K562 (cell line): ENCODE data around the gene MPHOSPH9. TPM values are rescaled to one million over a fixed set of nuclear protein-coding genes. Genes with fewer than 3 reads are reported as not detected.

Experiments used
- ATAC-seq: fragments of 200-7000 bp; cut with Tn5 transposase; 3 replicates; pipeline ENCODE4 v1.9.1; 2020; ENCODE audit warnings: moderate library complexity
- BruUV-seq: library from RNA; stranded (reverse); fragments of 400-500 nt; replicated peaks from 2 replicates; lab custom pipeline; 2021; lab: Mats Ljungman, UMichigan
- CTCF ChIA-PET: fragments of 300-600 bp; formaldehyde crosslinking; extraction: SDS; loops from one replicate; lab custom pipeline; 2021; ENCODE audit warnings: low intra/inter-chr PET ratio; lab: Yijun Ruan, JAX
- POLR2A ChIA-PET: fragments of 300-600, 350-650 bp; sonication (Branson Sonifier 250); formaldehyde crosslinking; extraction: SDS; loops from one replicate; lab custom pipeline; 2021; ENCODE audit warnings: antibody characterized with exemption, inconsistent platforms; lab: Yijun Ruan, JAX
- DNase-seq, 4 experiments: peaks; one replicate each; pipeline versions ENCODE4 v3.0.0 to v3.0.0-alpha.2; 2011 to 2018; ENCODE audit warnings: low spot score in 3 of 4, mixed read lengths in 3 of 4; ENCODE audit errors: extremely low read depth in 1 of 4
- FAIRE-seq: peaks from 2 replicates; lab custom pipeline; 2011; peaks lifted over from hg19 to GRCh38; lab: Jason Lieb, UNC
- H2AFZ ChIP-seq: 2 replicates; pipeline ENCODE4 v1.6.0; 2011; ENCODE audit warnings: low read depth, low read length, control low read depth, inconsistent platforms
- H3K27ac ChIP-seq: fragments of 200-600 bp; 3 replicates; pipeline ENCODE4 v1.8.0; 2011; ENCODE audit warnings: low read depth, mild to moderate bottlenecking, control low read depth, inconsistent platforms, low read length, moderate library complexity, mixed read lengths; ENCODE audit errors: extremely low read depth
- H3K27me3 ChIP-seq, 2 experiments: fragments of 300-600 bp in 1 of 2; 2 replicates in 1 of 2; 3 replicates in 1 of 2; pipeline versions ENCODE4 v1.6.0 to v1.8.0; 2011; ENCODE audit warnings: inconsistent platforms in 2 of 2, low read length in 2 of 2, mild to moderate bottlenecking in 1 of 2, mixed read lengths in 1 of 2, moderate library complexity in 1 of 2; ENCODE audit not compliant: control insufficient read depth in 2 of 2, insufficient read depth in 2 of 2
- H3K36me3 ChIP-seq: fragments of 300-600 bp; 3 replicates; pipeline ENCODE4 v1.8.0; 2011; ENCODE audit warnings: mild to moderate bottlenecking, low read length, inconsistent platforms; ENCODE audit not compliant: control insufficient read depth, insufficient read depth
- H3K4me1 ChIP-seq, 2 experiments: fragments of 200-600 bp in 1 of 2; replicated peaks in 1 of 2; 2 replicates in 1 of 2; 3 replicates in 1 of 2; pipeline versions ENCODE4 v1.5.1 to v1.8.0; 2011; ENCODE audit warnings: inconsistent platforms in 2 of 2, low read length in 2 of 2, mild to moderate bottlenecking in 1 of 2, mixed read lengths in 1 of 2, moderate library complexity in 1 of 2; ENCODE audit not compliant: control insufficient read depth in 2 of 2, insufficient read depth in 2 of 2
- H3K4me2 ChIP-seq: 2 replicates; pipeline ENCODE4 v1.6.1; 2011; ENCODE audit warnings: low read length, control low read depth, inconsistent platforms, mixed read lengths; ENCODE audit not compliant: insufficient read depth
- H3K4me3 ChIP-seq: fragments of 200-600 bp; sonication (generic), shearing (Covaris generic); 2 replicates; pipeline ENCODE4 v1.5.1; 2016; ENCODE audit warnings: control low read depth, inconsistent platforms
- H3K79me2 ChIP-seq: fragments of 200-600 bp; 3 replicates; pipeline ENCODE4 v1.8.0; 2011; ENCODE audit warnings: low read length, inconsistent platforms; ENCODE audit not compliant: control insufficient read depth, insufficient read depth
- H3K9ac ChIP-seq, 2 experiments: 2 replicates each; pipeline versions ENCODE4 v1.6.0 to v1.6.1; 2011; ENCODE audit warnings: low read depth in 2 of 2, low read length in 2 of 2, control low read depth in 1 of 2, inconsistent platforms in 1 of 2, mild to moderate bottlenecking in 1 of 2, mixed read lengths in 1 of 2; ENCODE audit not compliant: insufficient read depth in 1 of 2
- H3K9me1 ChIP-seq: one replicate; pipeline ENCODE4 v1.6.0; 2011; ENCODE audit warnings: inconsistent platforms, mild to moderate bottlenecking, low read length, moderate library complexity; ENCODE audit not compliant: control insufficient read depth, insufficient read depth
- H3K9me3 ChIP-seq: replicated peaks from 2 replicates; pipeline ENCODE4 v1.5.1; 2011; ENCODE audit warnings: low read depth, low read length, inconsistent platforms; ENCODE audit not compliant: control insufficient read depth, insufficient read depth
- H4K20me1 ChIP-seq: replicated peaks from 2 replicates; pipeline ENCODE4 v1.6.1; 2011; ENCODE audit warnings: low read length, inconsistent platforms, mixed read lengths; ENCODE audit not compliant: control insufficient read depth, insufficient read depth
- CBFA2T2 ChIP-seq: fragments of 450-650 bp; conservative IDR thresholded peaks from 2 replicates; pipeline ENCODE4 v1.6.1; 2017; ENCODE audit warnings: mild to moderate bottlenecking
- ELF1 ChIP-seq: fragments of 200-800 bp; sonication (Bioruptor generic); IDR thresholded peaks from 2 replicates; pipeline ENCODE4 v1.6.1; 2016; ENCODE audit warnings: missing genetic modification characterization, missing compliant biosample characterization
- MECOM ChIP-seq: fragments of 250-450 bp; sonication (Bioruptor Pico); IDR thresholded peaks from 2 replicates; pipeline ENCODE4 v1.8.0; 2022; ENCODE audit warnings: inconsistent platforms
- MITF ChIP-seq: IDR thresholded peaks from 2 replicates; pipeline ENCODE4 v1.6.1; 2014; ENCODE audit warnings: antibody characterized with exemption
- NFIC ChIP-seq: fragments of 450-650 bp; IDR thresholded peaks from 2 replicates; pipeline ENCODE4 v1.6.1; 2017; ENCODE audit warnings: mild to moderate bottlenecking, inconsistent platforms
- NR4A1 ChIP-seq, 2 experiments: fragments of 250-450 bp in 1 of 2; fragments of 450-650 bp in 1 of 2; sonication (Bioruptor Pico) in 1 of 2; IDR thresholded peaks; 2 replicates each; pipeline versions ENCODE4 v1.4.0 to v1.6.1; 2016 to 2020; ENCODE audit warnings: mild to moderate bottlenecking in 2 of 2, missing compliant biosample characterization in 1 of 2, missing genetic modification characterization in 1 of 2, moderate library complexity in 1 of 2
- SIX5 ChIP-seq, 2 experiments: IDR thresholded peaks; 2 replicates each; pipeline ENCODE4 v1.6.1; 2011; ENCODE audit warnings: low read length in 2 of 2, borderline replicate concordance in 1 of 2, low read depth in 1 of 2, mild to moderate bottlenecking in 1 of 2, moderate library complexity in 1 of 2; ENCODE audit not compliant: insufficient read depth in 1 of 2
- TAF9B ChIP-seq: fragments of 450-650 bp; IDR thresholded peaks from 2 replicates; pipeline ENCODE4 v1.6.1; 2018; ENCODE audit warnings: mild to moderate bottlenecking; ENCODE audit not compliant: partially characterized antibody
- TFAP4 ChIP-seq: sonication (generic); formaldehyde crosslinking; IDR thresholded peaks from 2 replicates; pipeline ENCODE4 v1.8.0; 2022; ENCODE audit warnings: missing genetic modification reagents, mild to moderate bottlenecking, moderate library complexity, borderline replicate concordance
- THRA ChIP-seq: fragments of 450-650 bp; IDR thresholded peaks from 2 replicates; pipeline ENCODE4 v1.6.1; 2017; ENCODE audit warnings: mild to moderate bottlenecking, moderate library complexity
- TRIM24 ChIP-seq, 2 experiments: fragments of 450-650 bp; IDR thresholded peaks; 2 replicates each; pipeline ENCODE4 v1.6.1; 2016
- ZBTB33 ChIP-seq: sonication (generic); formaldehyde crosslinking; IDR thresholded peaks from 2 replicates; pipeline ENCODE4 v1.8.1; 2023; ENCODE audit warnings: mild to moderate bottlenecking, missing genetic modification reagents
- ZFX ChIP-seq: sonication (generic); formaldehyde crosslinking; IDR thresholded peaks from 2 replicates; pipeline ENCODE4 v1.8.0; 2022; ENCODE audit warnings: mild to moderate bottlenecking, missing genetic modification reagents, moderate library complexity
- ZNF23 ChIP-seq: fragments of 250-450 bp; sonication (Bioruptor Pico); IDR thresholded peaks from 2 replicates; pipeline ENCODE4 v1.4.0; 2020; ENCODE audit warnings: mild to moderate bottlenecking
- ZNF639 ChIP-seq, 2 experiments: fragments of 200-800 bp in 1 of 2; sonication (Bioruptor generic) in 1 of 2; sonication (generic) in 1 of 2; formaldehyde crosslinking in 1 of 2; IDR thresholded peaks in 1 of 2; conservative IDR thresholded peaks in 1 of 2; 2 replicates each; pipeline versions ENCODE4 v1.5.0 to v1.6.1; 2016 to 2020; ENCODE audit warnings: missing compliant biosample characterization in 1 of 2, missing genetic modification characterization in 1 of 2, missing genetic modification reagents in 1 of 2
- WGBS: fragments of 100-300 bp; shearing (Covaris generic); methylation state at CpG from one replicate; pipeline ENCODE4 v1.1.6; 2016; ENCODE audit warnings: low coverage, mixed read lengths; ENCODE audit not compliant: insufficient coverage; ENCODE audit errors: missing lambda C conversion rate; 5-methylcytosine and 5-hydroxymethylcytosine counted together
- in situ Hi-C: fragments of 300-500 bp; cut with MboI; formaldehyde crosslinking; loops from 4 replicates; pipeline ENCODE4 v1.15.0; 2018; ENCODE audit warnings: inconsistent platforms, mixed read lengths
- intact Hi-C: fragments of 100-400 bp; cut with micrococcal nuclease; formaldehyde crosslinking; loops from 2 replicates; pipeline ENCODE4 v1.14.2; 2022
- polyA plus RNA-seq, 8 experiments: library from polyadenylated mRNA; depleted of rRNA in 4 of 8; stranded (reverse) in 5 of 8; unstranded in 3 of 8; fragments of >200 nt; fragmentation: Nextera tagmentation in 2 of 8; fragmentation: Illumina TruSeq in 1 of 8; extraction: Ambion mirVana in 2 of 8; extraction: Trizol in 1 of 8; gene quantifications; 2 replicates each; pipeline versions ENCODE4 v1.2.1 to v1.2.3, GENCODE V29; 2011 to 2014; ENCODE audit warnings: inconsistent platforms in 1 of 8, missing spikeins in 1 of 8
- total RNA-seq, 7 experiments: library from RNA; depleted of rRNA in 6 of 7; stranded (reverse); fragments of >200 nt in 6 of 7; fragmentation: Illumina TruSeq in 2 of 7; extraction: Trizol in 2 of 7; gene quantifications; 2 replicates each; pipeline versions ENCODE4 v1.2.1 to v1.2.3, GENCODE V29; 2011 to 2021; ENCODE audit warnings: low replicate concordance in 1 of 7

Gene MPHOSPH9
- total and polyA plus RNA-seq, 9 of the 15 experiments (the other 6 are each of a cell fraction or from before 2014, with no cell fraction given) = 14.2 to 103 (median 54.5) TPM

- Histone ChIP-seq H3K4me1 (peaks cover 11 to 17% of the 10 kb centered on the region in 2 experiments), H3K36me3 (peaks cover 9% of the 10 kb centered on the region; the same call in 2 of the 3 replicates)
- no peak for FAIRE-seq
These were observed 128.1 kb downstream of the MPHOSPH9 start for GRCh38 chr12:123104809-123105208.

More at GRCh38 chr12:123104809-123105208, 128.1 kb downstream of the MPHOSPH9 start:
- Histone ChIP-seq H2AFZ (no peak overlapping the region), H3K4me3 (no peak overlapping the region), H3K27me3 (no peaks in the 10 kb centered on the region; a peak in 1 of 5 replicates), H3K9ac (peak overlapping the region in 1 of 2 experiments; percentile 29; a peak in 1 of 4 replicates), H4K20me1 (no peaks in the 10 kb centered on the region), H3K27ac (no peak overlapping the region), H3K9me3 (no peaks in the 10 kb centered on the region), H3K79me2 (no peaks in the 10 kb centered on the region), H3K9me1 (no peaks in the 10 kb centered on the region), H3K4me2 (no peak overlapping the region)
- BruUV-seq = no TSS peak
- no peak for DNase-seq
- WGBS = 72% methylated on average over 4 of the region's 4 CpGs
- intact Hi-C loops = no loop called here
- CTCF ChIA-PET = no interaction called here
- in situ Hi-C loops = no loop called here
- TF ChIP-seq THRA (no peak), ZNF23 (CRISPR knock-in tag) (no peak), ZBTB33 (CRISPR knock-in tag) (no peak), ZFX (CRISPR knock-in tag) (no peak), TAF9B (no peak), NR4A1 (CRISPR knock-in tag; IDR thresholded peaks at IDR 0.05) (no peak), NR4A1 (tag; IDR thresholded peaks at IDR 0.05) (no peak), MITF (no peak), TFAP4 (CRISPR knock-in tag) (no peak), SIX5 (IDR thresholded peaks at IDR 0.05; ENCODE audit: borderline replicate concordance in 1 of 2, insufficient read depth in 1 of 2, low read depth in 1 of 2, low read length in 2 of 2) (no peak), TRIM24 (IDR thresholded peaks at IDR 0.05) (no peak), CBFA2T2 (no peak), ELF1 (tag) (no peak), ZNF639 (CRISPR knock-in tag; conservative IDR thresholded peaks at IDR 0.05 in 1 of 2, IDR thresholded peaks at IDR 0.05 in 1 of 2) (no peak), NFIC (no peak), MECOM (CRISPR knock-in tag) (no peak)
- TF ChIP-seq, all 486 proteins: peak for 0
- no peak for ATAC-seq
- POLR2A ChIA-PET = interaction anchor here (1.2 kb wide), 2 partner anchors 21 to 47 kb away, joined by 3 read pairs; no protein-coding TSS in a partner anchor
